C1 segment of cervical spinal cord (tissue), 14 donors: ENCODE results near the gene TMEM95.

ENCODE experiments used
- DNase-seq, 14 donors: peaks; one replicate each; lab custom pipeline; 2025; lab: John Stamatoyannopoulos, UW

Gene TMEM95

GRCh38 chr17:7403977-7404736 lies 49.2 kb downstream of the TMEM95 start, which contains the start of gene TMEM256:
TSS of gene TMEM256 (minus strand) at chr17:7404097. CDS start at chr17:7404084, 13 bp downstream.
- peak; percentile 94 to 100 (median 99) for DNase-seq

GRCh38 chr17:7404737-7405349 lies 49.9 kb downstream of the TMEM95 start:
- peak in 6 of 14 donors; percentile 6 to 97 (median 78) for DNase-seq

- DNase-seq: peak in 7 of 14 donors; percentile 28 to 58 (median 38)
Measured at GRCh38 chr17:7405350-7406234, 50.6 kb downstream of the TMEM95 start.

DNA sequence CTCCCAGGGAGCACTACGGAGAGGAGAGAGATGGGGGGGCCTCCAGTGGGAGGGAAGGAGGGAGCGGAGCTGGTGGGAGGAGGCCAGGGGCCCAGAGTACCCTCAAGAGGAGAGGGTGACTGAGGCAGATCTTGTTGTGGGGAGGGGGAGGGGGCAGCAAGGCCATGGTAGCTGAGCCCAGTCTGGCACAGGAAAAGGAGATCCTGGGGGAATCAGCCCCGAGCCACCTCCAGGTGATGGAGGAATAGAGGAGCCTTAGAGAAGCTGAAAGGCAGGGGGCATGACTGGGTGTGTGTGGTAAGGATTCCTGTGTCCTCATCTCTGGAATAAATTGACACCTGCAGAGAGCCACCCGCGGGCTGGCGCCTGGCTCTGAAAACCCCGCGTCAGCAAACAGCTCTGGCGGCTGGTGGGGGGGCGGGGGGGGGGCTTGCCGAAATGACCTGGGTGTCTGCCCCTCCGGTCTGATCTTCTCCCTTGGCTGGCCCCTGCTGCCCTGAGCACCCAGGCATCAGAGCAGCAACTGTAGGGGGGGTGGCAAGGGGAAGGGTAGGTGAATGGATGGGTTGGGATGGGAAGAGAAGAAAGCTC lies 51.4 kb downstream of the TMEM95 start:
- peak in 1 of 14 donors; percentile 33 for DNase-seq
